ENCODE results near the gene AMER1.

Gene AMER1

GRCh38 chrX:64192040-64192439, 13.5 kb downstream of the AMER1 start:
- TF ChIP-seq CTCF (IDR thresholded peaks at IDR 0.05; ENCODE audit: borderline replicate concordance, insufficient read depth, low read depth, low read length), result no peak
- H3K4me3 ChIP-seq (ENCODE audit: low read depth, low read length), result no peak overlapping the region

- TF ChIP-seq CTCF (IDR thresholded peaks at IDR 0.05; ENCODE audit: borderline replicate concordance, insufficient read depth, low read depth, low read length), result no peak
- H3K4me3 ChIP-seq (ENCODE audit: low read depth, low read length), result no peak overlapping the region
Observed at GRCh38 chrX:64191281-64192010, 14.1 kb downstream of the AMER1 start.

GRCh38 chrX:64190136-64190740, 15.3 kb downstream of the AMER1 start:
- no peak for TF ChIP-seq CTCF (IDR thresholded peaks at IDR 0.05; ENCODE audit: borderline replicate concordance, insufficient read depth, low read depth, low read length)

GRCh38 chrX:64188901-64189300, 16.6 kb downstream of the AMER1 start:
- TF ChIP-seq CTCF (IDR thresholded peaks at IDR 0.05; ENCODE audit: borderline replicate concordance, insufficient read depth, low read depth, low read length), result no peak
- H3K4me3 ChIP-seq (ENCODE audit: low read depth, low read length), result no peak overlapping the region

More at GRCh38 chrX:64190136-64190740, 15.3 kb downstream of the AMER1 start:
- no peak overlapping the region for H3K4me3 ChIP-seq (ENCODE audit: low read depth, low read length)

- TF ChIP-seq CTCF (IDR thresholded peaks at IDR 0.05; ENCODE audit: borderline replicate concordance, insufficient read depth, low read depth, low read length), result no peak
- no peak overlapping the region for H3K4me3 ChIP-seq (ENCODE audit: low read depth, low read length)
Observed at GRCh38 chrX:64187762-64188150, 17.8 kb downstream of the AMER1 start.

GRCh38 chrX:64186974-64187761, 18.3 kb downstream of the AMER1 start:
- no peak overlapping the region for H3K4me3 ChIP-seq (ENCODE audit: low read depth, low read length)
- no peak for TF ChIP-seq CTCF (IDR thresholded peaks at IDR 0.05; ENCODE audit: borderline replicate concordance, insufficient read depth, low read depth, low read length)

Measured in GM12875 (cell line).